Dedifferentiated amniotic fluid mesenchymal stem cell (primary cell): Measurements from ENCODE around the gene ATP8B1.

Source experiments
- DNase-seq: peaks from one replicate; pipeline ENCODE4 v3.0.0-alpha.2; 2016; ENCODE audit errors: extremely low spot score

ATP8B1 gene

GRCh38 chr18:57819119-57819518 lies 16.0 kb upstream of the ATP8B1 start:
- DNase-seq, result no peak

- DNase-seq, result no peak
Measured at GRCh38 chr18:57816208-57816954, 13.3 kb upstream of the ATP8B1 start.

- DNase-seq, result no peak
Measured at GRCh38 chr18:57814555-57814954, 11.4 kb upstream of the ATP8B1 start.

GRCh38 chr18:57813245-57813644 lies 10.1 kb upstream of the ATP8B1 start:
- peak; percentile 66 for DNase-seq

GRCh38 chr18:57812126-57812477 lies 9.0 kb upstream of the ATP8B1 start:
- no peak for DNase-seq

- DNase-seq, result no peak
Measured at GRCh38 chr18:57811477-57812125, 8.5 kb upstream of the ATP8B1 start.

- DNase-seq, result no peak
Measured at GRCh38 chr18:57809190-57809589, 6.1 kb upstream of the ATP8B1 start.

- peak; percentile 40 for DNase-seq
Measured at GRCh38 chr18:57807336-57808117, 4.4 kb upstream of the ATP8B1 start.

- DNase-seq, result peak; percentile 84
Measured at GRCh38 chr18:57806978-57807285, 3.8 kb upstream of the ATP8B1 start.

GRCh38 chr18:57806201-57806977 lies 3.3 kb upstream of the ATP8B1 start:
- DNase-seq, result no peak

GRCh38 chr18:57805117-57805516 lies 2.0 kb upstream of the ATP8B1 start:
- DNase-seq, result no peak

GRCh38 chr18:57804557-57804956 lies 1.4 kb upstream of the ATP8B1 start:
- no peak for DNase-seq

GRCh38 chr18:57802213-57803102 lies 657 bp downstream of the ATP8B1 start:
- no peak for DNase-seq

GRCh38 chr18:57801761-57802212 lies 1.3 kb downstream of the ATP8B1 start:
- DNase-seq, result no peak

GRCh38 chr18:57801325-57801724 lies 1.8 kb downstream of the ATP8B1 start:
- DNase-seq, result no peak

GRCh38 chr18:57798713-57799373 lies 4.3 kb downstream of the ATP8B1 start:
- DNase-seq, result no peak

- no peak for DNase-seq
Measured at GRCh38 chr18:57797209-57797651, 5.9 kb downstream of the ATP8B1 start.

- DNase-seq, result no peak
Measured at GRCh38 chr18:57794951-57795728, 8.0 kb downstream of the ATP8B1 start.

GRCh38 chr18:57793302-57793986 lies 9.7 kb downstream of the ATP8B1 start:
- DNase-seq, result no peak
